Activated naive CD4-positive, alpha-beta T cell treated with anti-CD3 and anti-CD28 coated beads, Interleukin-2, amount 50 U/mL, for 24 hours (primary cell): ENCODE data around the gene ATP5PB.

Experiments used
- H3K27ac Mint-ChIP-seq: one replicate; pipeline ENCODE4 v1.8.0; 2021; ENCODE audit warnings: mild to moderate bottlenecking, mixed read lengths
- H3K27me3 Mint-ChIP-seq: one replicate; pipeline ENCODE4 v1.8.0; 2021; ENCODE audit warnings: mixed read lengths
- H3K36me3 Mint-ChIP-seq: one replicate; pipeline ENCODE4 v1.8.0; 2021; ENCODE audit warnings: mixed read lengths
- H3K4me1 Mint-ChIP-seq: one replicate; pipeline ENCODE4 v1.8.0; 2021; ENCODE audit warnings: mixed read lengths
- H3K4me3 Mint-ChIP-seq: one replicate; pipeline ENCODE4 v1.8.0; 2021; ENCODE audit warnings: mild to moderate bottlenecking, mixed read lengths
- H3K9me3 Mint-ChIP-seq: one replicate; pipeline ENCODE4 v1.8.0; 2021; ENCODE audit warnings: mixed read lengths

Gene ATP5PB

GRCh38 chr1:111503585-111504060 lies 54.4 kb downstream of the ATP5PB start, which contains the start of the genes ADORA3 and TMIGD3:
ADORA3 (minus strand) TSS chr1:111503633; CDS start chr1:111503354, 279 bp downstream.
TMIGD3 (minus strand) TSS chr1:111503633; CDS start chr1:111503354, 279 bp downstream.
- peaks cover 57% of the 10 kb centered on the region for H3K4me1 Mint-ChIP-seq
- H3K36me3 Mint-ChIP-seq = peaks cover 1% of the 10 kb centered on the region
- peak within 1 kb of the TSS; percentile 49 for H3K27ac Mint-ChIP-seq
- H3K9me3 Mint-ChIP-seq = no peaks in the 10 kb centered on the region
- H3K4me3 Mint-ChIP-seq = peak within 1 kb of the TSS; percentile 1
- H3K27me3 Mint-ChIP-seq = no peaks in the 10 kb centered on the region

GRCh38 chr1:111504097-111504496 lies 54.8 kb downstream of the ATP5PB start:
- Mint-ChIP-seq H3K27me3 (no peaks in the 10 kb centered on the region), H3K4me1 (peaks cover 58% of the 10 kb centered on the region)

GRCh38 chr1:111505641-111506119 lies 56.4 kb downstream of the ATP5PB start:
- peaks cover 55% of the 10 kb centered on the region for H3K4me1 Mint-ChIP-seq
- H3K27ac Mint-ChIP-seq = peak overlapping the region; percentile 69
- no peaks in the 10 kb centered on the region for H3K9me3 Mint-ChIP-seq
- no peaks in the 10 kb centered on the region for H3K27me3 Mint-ChIP-seq
- no peaks in the 10 kb centered on the region for H3K36me3 Mint-ChIP-seq
- H3K4me3 Mint-ChIP-seq = peak overlapping the region; percentile 7

More at GRCh38 chr1:111504097-111504496, 54.8 kb downstream of the ATP5PB start:
- peaks cover 1% of the 10 kb centered on the region for H3K36me3 Mint-ChIP-seq
- peak overlapping the region; percentile 49 for H3K27ac Mint-ChIP-seq
- no peaks in the 10 kb centered on the region for H3K9me3 Mint-ChIP-seq
- H3K4me3 Mint-ChIP-seq = no peak overlapping the region

- Mint-ChIP-seq H3K27me3 (no peaks in the 10 kb centered on the region), H3K27ac (peak overlapping the region; percentile 77), H3K4me3 (peak overlapping the region; percentile 43), H3K4me1 (peaks cover 51% of the 10 kb centered on the region), H3K36me3 (no peaks in the 10 kb centered on the region), H3K9me3 (no peaks in the 10 kb centered on the region)
Measured at GRCh38 chr1:111506561-111506960, 57.3 kb downstream of the ATP5PB start.

- H3K36me3 Mint-ChIP-seq = no peaks in the 10 kb centered on the region
- H3K27ac Mint-ChIP-seq = peak overlapping the region; percentile 83
- no peaks in the 10 kb centered on the region for H3K27me3 Mint-ChIP-seq
- H3K9me3 Mint-ChIP-seq = no peaks in the 10 kb centered on the region
- peaks cover 49% of the 10 kb centered on the region for H3K4me1 Mint-ChIP-seq
- peak overlapping the region; percentile 84 for H3K4me3 Mint-ChIP-seq
Measured at GRCh38 chr1:111507411-111508201, 58.3 kb downstream of the ATP5PB start.

GRCh38 chr1:111509997-111510375 lies 60.7 kb downstream of the ATP5PB start:
- no peak overlapping the region for H3K4me3 Mint-ChIP-seq
- no peaks in the 10 kb centered on the region for H3K36me3 Mint-ChIP-seq
- peak overlapping the region; percentile 2 for H3K27ac Mint-ChIP-seq
- H3K27me3 Mint-ChIP-seq = no peaks in the 10 kb centered on the region
- no peaks in the 10 kb centered on the region for H3K9me3 Mint-ChIP-seq
- peaks cover 34% of the 10 kb centered on the region for H3K4me1 Mint-ChIP-seq

- no peak overlapping the region for H3K4me3 Mint-ChIP-seq
- peaks cover 31% of the 10 kb centered on the region for H3K4me1 Mint-ChIP-seq
- H3K27me3 Mint-ChIP-seq = no peaks in the 10 kb centered on the region
- H3K9me3 Mint-ChIP-seq = no peaks in the 10 kb centered on the region
- no peaks in the 10 kb centered on the region for H3K36me3 Mint-ChIP-seq
- H3K27ac Mint-ChIP-seq = no peak overlapping the region
Measured at GRCh38 chr1:111511370-111511769, 62.1 kb downstream of the ATP5PB start.
